Right hindlimb (tissue), 1 donor: ENCODE data around the gene HS3ST2.
"Not testable (repeated sequence)": the region's sequence is repeated elsewhere in the genome, so short reads cannot be mapped to it uniquely, and the experiment has no call there.

ENCODE experiments used
- DNase-seq: peaks from one replicate; pipeline ENCODE4 v3.0.0-alpha.2; 2018

HS3ST2 gene

DNA sequence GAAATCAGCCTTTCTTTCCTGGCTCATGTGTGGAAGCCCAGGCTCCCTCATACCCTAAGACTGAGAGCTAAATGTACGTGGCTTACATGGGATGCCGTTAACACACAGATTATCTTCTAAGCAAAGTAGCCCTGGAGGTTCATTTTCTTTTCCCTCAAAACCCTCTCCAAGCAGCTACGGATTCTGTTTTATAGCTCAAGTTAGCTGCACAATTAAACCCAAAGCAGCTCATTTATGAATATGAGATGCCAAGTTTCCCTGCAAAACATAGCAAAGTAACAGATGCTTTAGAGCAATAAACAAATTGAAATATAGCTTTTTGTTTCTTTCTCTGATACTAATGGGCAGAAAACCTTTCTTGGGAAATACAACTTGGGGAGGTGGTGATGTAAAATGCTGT lies 72.0 kb downstream of the HS3ST2 start:
- DNase-seq = no peak

DNA sequence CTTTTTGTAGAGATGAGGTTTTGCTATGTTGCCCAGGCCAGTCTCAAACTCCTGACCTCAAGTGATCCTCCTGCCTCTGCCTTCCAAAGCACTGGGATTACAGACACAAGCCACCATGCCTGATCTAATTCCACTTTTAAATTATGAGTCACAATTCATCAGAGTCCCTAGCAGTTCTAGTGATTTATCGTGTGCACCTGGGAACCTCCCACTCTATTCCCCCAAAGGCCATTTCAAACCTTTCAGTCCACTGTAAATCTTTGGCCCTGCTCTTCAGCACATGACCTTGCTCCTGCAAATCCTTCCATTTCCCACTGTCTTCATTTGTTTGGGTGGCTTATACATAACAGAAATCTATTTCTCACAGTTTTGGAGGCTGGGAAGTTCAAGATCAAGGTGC lies 73.0 kb downstream of the HS3ST2 start:
- no peak for DNase-seq

DNA sequence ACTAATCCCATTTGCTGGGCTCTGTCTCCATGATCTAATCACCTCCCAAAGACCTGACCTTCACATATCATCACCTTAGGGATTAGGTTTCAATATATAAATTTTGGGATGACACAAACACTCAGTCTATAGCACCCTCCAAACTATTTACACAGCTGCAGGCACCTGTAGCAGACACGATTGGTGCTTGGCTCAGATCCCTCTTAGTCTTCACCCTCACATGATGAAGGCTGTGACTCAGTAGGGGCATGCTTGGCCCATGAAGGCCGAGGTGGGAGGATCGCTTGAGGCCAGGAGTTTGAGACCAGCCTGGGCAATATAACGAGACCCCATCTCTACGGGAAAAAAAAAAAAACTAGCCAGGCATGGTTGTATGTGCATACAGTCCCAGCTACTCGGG lies 73.5 kb downstream of the HS3ST2 start:
- no peak for DNase-seq

DNA sequence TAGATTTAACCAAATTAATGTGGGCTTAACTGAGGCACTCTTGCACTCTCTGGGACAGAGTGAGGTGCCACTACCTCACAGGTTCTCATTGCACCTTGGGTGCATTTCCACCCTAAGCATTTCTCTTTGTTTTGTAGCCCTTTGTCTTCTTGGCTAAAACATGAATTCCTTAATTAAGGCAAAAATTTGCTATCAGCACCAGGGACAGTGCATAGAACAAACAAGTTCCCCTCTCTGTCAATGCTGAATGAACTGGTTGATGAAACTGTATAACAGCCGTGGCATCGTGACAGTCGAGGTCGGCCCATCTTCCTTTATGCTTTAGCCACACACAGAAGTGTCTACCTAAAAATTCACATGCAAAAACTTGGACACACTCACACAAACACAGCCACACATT lies 74.8 kb downstream of the HS3ST2 start:
- DNase-seq = no peak

DNA sequence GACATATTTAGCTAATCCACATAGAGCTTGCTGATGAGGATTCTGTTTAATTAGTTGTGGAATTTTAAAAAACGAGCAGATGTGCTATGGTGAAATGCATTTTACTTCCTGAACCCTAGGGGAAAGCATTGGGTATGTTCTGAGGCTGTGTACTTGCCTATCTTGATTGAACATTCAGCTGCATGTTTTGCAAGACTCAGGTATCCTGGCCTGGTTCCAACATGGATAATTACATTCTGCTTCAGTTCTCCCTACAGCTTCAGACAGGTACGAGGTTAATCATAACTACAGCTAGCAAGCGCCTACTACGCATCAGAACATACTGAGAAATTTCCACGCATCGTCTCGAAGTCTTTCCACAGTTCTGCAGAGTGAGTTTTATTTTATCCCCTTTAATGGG lies 77.0 kb downstream of the HS3ST2 start:
- no peak for DNase-seq

DNA sequence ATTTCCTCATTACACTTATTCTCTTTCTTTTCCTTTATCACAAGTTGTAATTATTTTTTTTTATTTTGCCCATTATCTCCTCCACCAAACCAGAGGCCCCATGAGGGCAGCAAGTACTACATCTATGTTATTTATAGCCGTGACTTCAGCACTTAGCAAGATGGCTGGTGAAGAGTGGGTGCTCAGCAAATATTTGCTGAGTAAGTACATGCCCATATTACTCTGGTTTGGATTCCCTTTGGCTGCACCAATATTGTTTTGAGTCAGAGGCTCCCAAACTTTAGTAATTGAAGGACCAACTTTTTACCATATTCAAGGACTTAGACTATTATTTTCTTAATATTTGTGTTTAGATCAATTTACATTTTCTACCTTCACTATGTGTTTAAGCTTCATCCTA lies 83.2 kb downstream of the HS3ST2 start:
- DNase-seq = no peak

DNA sequence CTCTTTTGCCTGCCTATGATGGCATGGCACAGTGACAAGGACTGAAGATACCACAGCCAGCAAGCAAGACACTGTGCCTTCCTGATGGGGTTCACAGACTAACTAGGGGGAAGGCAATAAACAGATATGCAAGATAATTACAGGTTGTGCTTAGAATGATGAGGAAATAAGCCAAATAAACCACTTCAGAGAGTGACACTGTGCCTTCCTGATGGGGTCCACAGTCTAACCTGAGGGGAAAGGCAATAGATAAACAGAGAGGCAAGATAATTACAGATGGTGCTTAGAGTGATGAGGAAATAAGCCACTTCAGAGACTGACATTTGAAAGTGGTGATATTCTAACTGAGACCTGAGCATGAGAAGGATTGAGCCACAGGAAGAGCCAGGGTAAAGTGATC lies 84.2 kb downstream of the HS3ST2 start:
- no peak for DNase-seq

DNA sequence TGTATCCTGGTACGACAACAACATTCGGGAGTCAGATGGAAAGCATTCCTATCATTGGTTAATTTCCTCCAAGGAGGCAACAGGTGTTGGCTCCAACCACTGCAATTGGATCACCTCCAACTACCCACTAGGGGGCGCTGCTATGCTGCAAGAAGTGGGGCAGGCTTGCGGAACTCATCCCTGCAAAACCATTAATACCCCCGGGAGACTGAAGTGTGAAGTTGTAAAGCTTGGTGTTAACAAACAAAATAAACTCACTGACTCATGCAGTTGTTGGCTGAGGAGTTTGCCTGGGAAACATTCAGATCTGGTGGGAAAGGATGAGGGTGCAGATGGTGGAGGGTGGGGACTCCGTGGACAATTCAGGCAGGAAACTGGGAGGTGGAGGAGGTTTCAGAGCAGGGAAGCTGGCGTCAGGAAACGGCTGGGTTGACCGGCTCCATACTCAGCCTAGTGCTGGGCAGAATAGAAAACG lies 84.9 kb downstream of the HS3ST2 start:
- DNase-seq = peak; percentile 53

DNA sequence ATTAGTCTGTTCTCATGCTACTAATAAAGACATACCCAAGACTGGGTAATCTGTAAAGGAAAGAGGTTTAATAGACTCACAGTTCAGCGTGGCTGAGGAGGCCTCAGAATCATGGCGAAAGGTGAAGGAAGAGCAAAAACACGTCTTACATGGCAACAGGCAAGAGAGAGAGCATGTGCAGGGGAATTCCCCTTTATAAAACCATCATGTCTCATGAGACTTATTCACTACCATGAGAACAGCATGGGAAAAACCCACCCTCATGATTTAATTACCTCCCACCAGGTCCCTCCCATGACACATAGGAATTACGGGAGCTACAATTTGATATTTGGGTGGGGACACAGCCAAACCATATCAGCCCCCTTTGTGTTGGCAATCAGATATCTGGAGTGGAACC lies 85.6 kb downstream of the HS3ST2 start:
- not testable (repeated sequence) for DNase-seq

DNA sequence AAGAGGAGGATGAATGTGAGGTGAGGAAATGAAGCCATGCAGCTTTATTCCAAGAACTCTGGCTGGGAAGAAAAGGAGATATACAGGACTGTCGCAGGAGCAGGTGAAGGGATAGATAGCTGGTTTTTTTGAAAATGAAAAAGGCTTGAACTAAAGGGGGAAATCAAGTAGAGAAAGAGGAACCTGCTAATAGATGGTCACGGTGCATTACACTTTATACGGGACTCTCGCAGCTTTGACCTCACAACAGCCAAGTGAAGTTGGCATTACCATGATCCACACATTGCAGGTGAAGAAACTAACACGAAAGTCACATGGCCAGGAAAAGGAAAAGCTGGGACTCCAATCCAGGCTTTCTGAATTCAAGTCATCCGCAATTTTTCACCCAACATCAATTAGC lies 86.9 kb downstream of the HS3ST2 start:
- DNase-seq = no peak

DNA sequence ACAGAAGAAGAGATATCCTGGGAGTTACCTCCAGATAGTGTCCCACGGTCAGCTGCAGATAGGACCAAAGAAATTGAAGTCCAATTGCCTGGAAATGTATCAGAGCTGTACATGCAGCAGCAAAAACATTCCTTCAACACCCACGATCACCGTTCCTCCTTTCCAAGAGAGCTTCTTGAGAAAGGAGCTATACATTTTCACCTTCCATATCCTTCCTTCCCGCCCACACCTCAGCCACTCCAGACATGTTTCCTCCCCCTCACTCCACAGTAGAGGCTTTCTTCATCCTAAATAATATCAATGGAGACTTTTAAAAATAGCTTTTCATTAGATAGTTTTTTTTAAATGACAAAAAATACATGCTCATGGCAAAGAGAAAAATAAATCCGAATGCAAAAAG lies 87.6 kb downstream of the HS3ST2 start:
- DNase-seq = no peak

DNA sequence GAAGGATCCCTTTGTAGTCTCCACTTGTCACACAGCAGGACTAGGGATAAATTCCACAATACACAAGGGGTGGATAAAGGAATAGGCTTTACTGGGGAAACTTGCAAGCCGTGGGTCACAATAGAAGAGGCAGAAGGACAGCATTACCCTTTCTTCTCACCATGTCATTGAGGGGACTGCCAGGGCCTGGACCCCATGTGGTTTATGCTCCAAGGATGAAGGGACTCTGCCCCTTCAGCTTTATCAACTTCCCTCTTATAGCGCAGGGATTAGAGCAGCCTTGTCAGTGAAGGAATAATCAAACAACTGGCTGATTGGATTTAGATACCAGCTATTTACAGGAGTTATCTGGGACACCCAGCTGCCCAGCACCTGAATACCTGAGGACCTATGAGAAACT lies 89.8 kb downstream of the HS3ST2 start:
- DNase-seq = no peak

DNA sequence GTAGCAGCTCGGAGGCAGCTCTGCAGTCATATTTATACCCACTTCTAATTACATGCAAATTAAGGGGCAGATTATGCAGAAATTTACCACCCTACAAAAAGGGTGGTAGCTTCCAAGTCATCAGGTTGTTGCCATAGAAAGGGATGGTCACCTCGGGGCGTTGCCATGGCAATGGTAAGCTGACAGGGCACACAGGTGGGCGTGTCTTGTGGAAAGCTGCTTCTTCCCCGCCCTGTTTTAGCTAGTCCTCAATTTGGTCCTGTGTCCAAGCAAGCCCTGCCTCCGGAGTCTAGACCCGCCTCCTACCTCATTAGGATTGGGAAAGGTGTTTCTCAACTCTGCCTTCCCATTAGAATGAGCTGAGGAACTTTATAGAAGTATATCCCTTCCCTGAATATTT lies 98.7 kb downstream of the HS3ST2 start:
- no peak for DNase-seq

DNA sequence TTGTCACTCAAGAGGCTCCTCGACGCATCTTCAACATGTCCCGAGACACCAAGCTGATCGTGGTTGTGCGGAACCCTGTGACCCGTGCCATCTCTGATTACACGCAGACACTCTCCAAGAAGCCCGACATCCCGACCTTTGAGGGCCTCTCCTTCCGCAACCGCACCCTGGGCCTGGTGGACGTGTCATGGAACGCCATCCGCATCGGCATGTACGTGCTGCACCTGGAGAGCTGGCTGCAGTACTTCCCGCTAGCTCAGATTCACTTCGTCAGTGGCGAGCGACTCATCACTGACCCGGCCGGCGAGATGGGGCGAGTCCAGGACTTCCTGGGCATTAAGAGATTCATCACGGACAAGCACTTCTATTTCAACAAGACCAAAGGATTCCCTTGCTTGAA lies 101.0 kb downstream of the HS3ST2 start:
- DNase-seq = no peak

DNA sequence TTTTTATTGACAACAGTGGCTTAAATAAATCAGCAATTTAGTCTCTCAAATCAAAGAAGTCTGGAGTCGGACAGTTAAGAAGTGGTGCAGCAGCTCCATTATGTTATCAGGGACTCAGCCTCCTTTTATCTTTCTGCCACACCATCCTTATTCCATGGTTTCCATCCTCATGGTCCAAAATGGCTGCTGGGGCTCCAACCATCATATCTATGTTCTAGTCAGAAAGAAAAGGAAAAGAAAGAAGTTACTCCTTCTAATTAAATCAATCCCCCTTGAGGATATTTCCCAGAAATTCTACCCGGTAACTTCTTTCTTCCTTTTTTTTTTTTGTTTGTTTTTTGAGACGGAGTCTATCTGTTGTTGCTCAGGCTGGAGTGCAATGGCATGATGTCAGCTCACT lies 109.5 kb downstream of the HS3ST2 start:
- no peak for DNase-seq

DNA sequence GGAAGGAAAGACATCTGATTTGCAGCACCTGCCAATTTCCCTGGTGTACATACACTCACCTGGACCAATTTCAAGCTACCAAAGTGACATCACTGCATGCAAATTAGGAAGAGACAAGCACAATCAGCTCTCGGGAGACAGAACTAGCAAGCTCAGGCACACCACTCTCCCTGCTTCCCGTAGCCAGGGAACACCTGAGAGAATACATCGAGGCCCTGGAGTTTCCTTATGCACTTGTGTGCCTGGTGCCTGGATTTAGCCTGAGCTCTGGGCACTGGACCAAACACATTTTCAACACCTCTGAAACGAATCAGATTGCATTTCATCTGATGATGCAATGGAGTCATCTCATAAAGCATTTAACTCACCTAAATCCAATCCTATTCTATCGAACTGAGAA lies 110.5 kb downstream of the HS3ST2 start:
- no peak for DNase-seq

DNA sequence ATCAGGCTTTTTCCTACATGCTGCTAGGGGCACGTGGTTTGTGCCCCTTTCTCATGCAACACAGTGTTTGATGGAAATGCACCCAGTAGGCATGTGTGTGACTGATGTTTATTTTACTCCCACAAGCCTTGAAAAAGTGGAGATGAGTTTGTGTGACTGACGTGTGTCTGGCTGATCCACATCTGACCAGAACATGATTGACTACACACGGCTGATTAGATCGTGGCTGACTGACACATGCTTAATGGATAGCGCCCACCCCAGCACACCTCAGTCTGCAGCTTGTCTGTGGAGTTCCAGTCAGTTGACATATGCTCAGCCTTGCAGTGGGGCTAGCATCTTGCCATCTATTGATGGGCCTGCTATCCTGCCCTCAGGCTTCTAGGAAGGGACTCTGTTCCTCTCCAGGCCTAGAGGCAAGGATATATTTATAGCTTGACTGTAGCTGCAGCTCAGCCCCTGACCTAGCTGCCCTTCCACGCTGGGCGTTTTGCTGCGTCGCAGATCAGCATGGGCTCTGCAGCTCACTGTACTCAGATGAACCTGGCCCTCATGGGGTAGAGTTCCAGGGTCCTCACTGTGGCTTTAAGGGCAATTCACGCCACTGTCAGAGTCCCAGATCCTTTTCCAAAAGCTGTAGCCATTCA lies 112.3 kb downstream of the HS3ST2 start:
- no peak for DNase-seq

DNA sequence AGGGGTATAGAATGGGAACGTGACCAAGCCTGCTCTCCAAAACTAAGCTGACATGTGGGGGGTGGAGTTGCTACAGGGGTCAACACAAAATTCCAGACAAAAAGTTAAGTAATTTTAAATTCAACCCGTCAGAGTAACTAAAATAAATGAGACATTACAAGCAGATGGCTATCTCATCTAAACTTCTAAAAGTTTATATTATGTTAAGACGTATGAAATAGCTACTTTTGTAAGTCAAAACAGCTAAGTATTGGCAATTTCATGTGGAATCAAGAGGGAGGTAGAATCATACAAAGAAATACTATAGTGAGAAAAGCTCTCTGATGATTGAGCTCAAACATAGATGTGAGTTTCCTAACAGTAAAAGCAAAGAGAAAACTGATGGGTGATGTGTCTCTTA lies 113.3 kb downstream of the HS3ST2 start:
- no peak for DNase-seq

DNA sequence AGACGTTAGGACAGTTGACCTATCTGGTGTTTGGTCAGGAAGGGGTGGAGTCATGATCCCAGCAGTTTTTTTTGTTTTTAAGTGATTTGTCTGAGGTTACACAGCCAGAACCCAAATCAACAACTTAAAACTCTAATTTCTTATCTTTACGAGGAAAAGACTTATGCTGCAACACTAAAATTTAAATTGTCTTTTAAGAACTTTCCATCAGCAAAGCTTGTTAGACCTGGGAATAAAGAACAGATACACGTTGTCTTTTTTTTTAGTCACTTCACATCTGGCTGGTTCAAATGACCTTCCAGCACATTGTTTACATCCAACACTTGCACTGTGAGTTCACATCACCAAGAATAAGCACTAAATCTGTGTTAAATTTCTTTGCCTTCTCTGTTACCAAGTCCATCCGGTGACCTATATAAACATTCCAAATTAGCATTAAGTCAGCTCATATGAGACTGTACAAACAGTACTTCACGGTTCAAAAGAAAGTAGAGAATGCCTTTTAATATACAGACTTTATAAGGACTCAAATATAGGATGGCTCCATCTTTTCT lies 115.0 kb downstream of the HS3ST2 start:
- no peak for DNase-seq

DNA sequence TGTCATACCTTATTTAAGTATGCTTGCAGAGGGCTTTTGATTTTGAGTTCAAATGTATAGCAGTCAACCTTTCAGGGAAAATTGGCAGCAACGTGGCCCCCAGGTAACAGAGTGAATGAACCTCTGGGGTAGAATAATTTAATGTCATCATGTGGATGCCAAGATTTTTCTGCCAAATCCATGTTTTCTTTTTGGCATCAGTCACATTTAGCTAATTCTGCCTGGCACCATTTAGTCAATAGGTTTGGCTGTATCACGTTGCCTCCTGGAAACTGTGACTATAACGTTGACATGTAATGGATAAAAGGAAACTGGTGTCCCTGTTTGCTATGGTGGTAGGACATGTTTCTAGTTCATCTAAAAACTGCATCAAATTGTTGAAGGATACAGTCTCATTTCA lies 115.5 kb downstream of the HS3ST2 start:
- DNase-seq = no peak

DNA sequence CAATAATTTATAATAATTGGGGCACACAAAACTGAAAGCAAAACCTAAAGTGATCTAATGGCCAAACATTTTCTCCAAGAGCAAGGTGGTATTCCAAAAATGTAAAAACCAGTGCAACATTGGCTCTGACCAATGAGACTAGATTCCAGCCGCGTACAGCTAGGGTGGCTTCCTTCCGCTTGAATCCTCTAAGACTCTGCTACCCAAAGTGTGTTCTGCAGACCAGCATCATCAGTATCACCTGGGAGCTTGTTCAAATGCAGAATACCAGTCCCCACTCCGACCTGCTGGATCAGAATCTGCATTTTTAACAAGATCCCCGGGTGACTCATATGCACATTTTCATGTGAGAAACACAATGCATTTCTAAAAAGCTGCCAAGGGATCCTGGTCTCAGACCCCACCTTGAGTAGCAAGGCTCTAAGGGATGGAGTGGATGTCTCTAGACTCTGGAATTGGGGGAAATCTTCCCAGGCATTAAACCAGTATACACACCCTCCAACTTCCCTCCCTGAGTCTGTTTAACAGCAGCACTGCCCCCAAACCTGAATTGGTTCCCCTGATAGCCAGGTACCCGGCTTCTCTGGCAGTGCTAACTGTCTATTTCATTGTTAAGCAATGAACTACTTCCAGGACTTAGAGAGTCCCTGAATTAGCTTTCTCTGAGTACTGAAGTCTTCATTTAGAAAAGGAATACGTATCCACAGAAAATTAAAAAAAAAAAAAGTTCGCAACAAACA lies 118.2 kb downstream of the HS3ST2 start:
- DNase-seq = no peak

DNA sequence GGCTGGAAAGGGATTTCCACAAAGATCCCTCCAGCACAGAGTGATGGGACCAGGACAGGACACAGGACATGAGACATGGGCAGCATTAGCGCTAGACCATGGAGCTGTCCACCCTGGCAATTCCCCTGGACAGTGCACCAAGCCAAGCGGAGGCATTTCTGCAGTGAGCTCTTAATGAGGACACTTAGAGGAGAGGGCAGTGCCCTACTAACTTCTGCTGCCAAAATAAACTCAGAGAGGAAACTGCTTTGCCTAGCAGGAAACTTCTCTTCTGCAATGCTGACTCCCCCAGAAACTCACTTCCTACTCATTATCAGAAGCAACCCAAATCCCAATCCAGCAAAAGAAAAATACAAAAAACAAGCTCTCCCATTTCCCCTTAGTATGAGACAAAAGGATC lies 119.2 kb downstream of the HS3ST2 start:
- DNase-seq = no peak

DNA sequence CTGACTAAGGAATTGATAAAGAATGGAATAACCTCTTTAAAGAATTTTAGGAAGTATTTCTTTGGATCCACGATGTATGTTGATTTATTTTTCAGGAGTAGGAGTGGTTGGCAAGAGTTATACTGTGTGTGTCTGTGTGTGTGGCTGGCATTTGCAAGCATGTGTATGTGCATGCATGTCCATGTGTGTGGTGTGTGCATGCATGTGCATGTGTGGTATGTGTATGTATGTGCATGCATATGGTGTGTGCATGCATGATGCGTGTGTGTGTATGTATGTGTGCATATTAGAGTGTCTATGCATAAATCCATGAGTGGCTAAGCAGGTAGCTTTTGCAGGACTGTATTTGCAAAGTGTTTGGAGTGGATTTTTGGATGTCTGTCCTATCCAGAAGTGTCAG lies 120.8 kb downstream of the HS3ST2 start:
- DNase-seq = no peak

DNA sequence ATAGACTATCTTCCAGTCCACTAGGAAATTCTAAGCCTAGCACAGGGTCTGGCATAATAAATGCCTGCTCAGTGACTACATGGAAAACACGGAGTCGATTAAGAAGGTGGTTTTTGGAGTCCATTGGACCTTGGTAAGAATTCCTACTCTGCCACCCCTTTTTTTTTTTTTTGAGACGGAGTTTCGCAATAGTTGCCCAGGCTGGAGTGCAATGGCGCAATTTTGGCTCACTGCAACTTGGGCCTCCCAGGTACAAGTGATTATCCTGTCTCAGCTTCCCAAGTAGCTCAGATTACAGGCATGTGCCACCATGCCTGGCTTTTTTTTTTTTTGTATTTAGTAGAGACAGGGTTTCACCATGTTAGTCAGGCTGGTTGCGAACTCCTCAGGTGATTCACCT lies 123.2 kb downstream of the HS3ST2 start:
- no peak for DNase-seq

DNA sequence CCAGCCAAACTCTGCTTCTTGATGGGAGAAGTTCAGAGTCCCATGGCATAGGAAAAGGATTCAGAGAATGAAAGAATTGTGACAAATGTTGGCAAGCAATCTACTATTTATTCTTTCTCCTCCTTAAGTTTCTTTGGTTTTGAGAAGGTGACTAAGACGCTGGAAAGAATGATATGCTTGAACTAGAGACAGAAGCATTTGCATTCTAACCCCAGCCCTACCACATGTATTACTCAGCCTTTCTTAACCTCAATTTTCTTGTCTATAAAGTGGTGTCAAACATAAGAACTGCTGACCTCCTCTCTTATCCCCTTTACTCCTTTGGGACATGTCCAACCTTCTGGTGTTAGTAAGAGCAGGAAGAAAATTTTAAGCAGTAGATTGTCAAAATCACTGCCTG lies 124.7 kb downstream of the HS3ST2 start:
- DNase-seq = no peak
